GM12865 (cell line): ENCODE measurements around the gene C18orf32.

Source experiments
- DNase-seq: peaks from one replicate; pipeline ENCODE4 v3.0.0; 2010; ENCODE audit warnings: low read depth
- H3K4me3 ChIP-seq: 2 replicates; pipeline ENCODE4 v1.5.1; 2011; ENCODE audit warnings: mild to moderate bottlenecking, low read depth, low read length, control low read depth
- CTCF ChIP-seq: IDR thresholded peaks from 2 replicates; pipeline ENCODE4 v1.5.1; 2011; ENCODE audit warnings: low read length, control low read depth, low read depth, inconsistent platforms; ENCODE audit not compliant: insufficient read depth; ENCODE audit errors: missing control alignments

The C18orf32 gene

GRCh38 chr18:49486953-49487710 is at the start of gene C18orf32:
Gene C18orf32, minus strand, starts transcription at chr18:49487234. Its CDS starts 3,486 bp downstream, at chr18:49483748.
- TF ChIP-seq CTCF, result no peak
- H3K4me3 ChIP-seq, result peak within 1 kb of the TSS; percentile 74
- DNase-seq, result peak; percentile 98

DNA sequence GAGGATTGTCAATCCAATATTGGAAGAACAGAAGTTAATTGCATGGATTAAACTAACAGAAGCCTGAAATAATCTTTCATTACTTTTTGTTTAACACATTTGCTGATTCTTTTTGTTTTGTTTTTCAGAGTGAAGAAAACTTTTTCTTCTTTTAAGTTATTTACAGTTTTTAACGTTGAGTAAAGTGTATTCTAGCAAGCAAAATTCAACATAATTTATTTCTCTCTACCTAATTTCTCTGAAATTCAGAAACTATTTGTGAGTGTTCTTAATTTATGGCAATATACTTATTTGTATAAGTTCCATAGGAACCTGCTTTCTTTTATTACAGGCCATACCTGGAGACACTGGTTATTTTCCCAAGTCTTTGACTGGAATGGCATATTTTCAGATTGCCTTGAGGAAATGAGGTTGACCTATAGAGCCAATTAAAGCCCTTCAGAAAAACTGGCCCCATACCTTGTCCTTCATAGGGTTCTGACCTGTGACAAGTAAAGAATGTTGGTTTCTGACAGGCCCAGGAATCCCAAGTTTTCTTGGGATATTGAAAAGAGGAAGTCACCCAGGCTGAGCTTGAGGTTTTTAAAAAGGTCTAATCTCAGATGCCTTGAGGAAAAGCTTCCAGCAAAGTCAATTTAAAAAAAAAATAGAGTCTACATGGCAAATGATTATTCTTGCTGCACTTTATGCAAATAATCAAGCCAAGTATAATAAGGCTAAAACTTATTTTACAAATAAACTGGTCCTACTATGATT is 48.0 kb upstream of the C18orf32 start:
- no peak overlapping the region for H3K4me3 ChIP-seq
- DNase-seq, result no peak
- no peak for TF ChIP-seq CTCF

- TF ChIP-seq CTCF, result no peak
- peak; percentile 59 for DNase-seq
- peak overlapping the region; percentile 47 for H3K4me3 ChIP-seq
Measured at GRCh38 chr18:49531678-49532153, 44.7 kb upstream of the C18orf32 start.

DNA sequence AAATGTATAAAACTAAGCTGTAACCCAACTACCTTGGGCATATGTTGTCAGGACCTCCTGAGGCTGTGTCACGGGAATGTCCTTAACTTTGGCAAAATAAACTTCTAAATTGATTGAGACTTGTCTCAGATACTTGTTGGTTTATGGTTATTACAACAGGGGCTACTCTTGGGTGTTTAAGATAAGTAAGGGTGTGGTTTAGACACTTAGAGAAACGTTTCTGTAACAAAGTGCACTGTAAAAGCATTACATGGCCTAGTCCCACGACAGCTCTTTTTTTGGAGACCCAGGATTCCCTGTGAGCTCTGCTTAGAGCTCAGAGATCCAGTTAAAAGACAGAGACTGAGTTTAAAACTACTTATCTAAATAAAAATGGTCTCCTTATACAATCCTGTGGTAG is 42.6 kb upstream of the C18orf32 start:
- no peak for DNase-seq
- no peak overlapping the region for H3K4me3 ChIP-seq
- TF ChIP-seq CTCF, result no peak

DNA sequence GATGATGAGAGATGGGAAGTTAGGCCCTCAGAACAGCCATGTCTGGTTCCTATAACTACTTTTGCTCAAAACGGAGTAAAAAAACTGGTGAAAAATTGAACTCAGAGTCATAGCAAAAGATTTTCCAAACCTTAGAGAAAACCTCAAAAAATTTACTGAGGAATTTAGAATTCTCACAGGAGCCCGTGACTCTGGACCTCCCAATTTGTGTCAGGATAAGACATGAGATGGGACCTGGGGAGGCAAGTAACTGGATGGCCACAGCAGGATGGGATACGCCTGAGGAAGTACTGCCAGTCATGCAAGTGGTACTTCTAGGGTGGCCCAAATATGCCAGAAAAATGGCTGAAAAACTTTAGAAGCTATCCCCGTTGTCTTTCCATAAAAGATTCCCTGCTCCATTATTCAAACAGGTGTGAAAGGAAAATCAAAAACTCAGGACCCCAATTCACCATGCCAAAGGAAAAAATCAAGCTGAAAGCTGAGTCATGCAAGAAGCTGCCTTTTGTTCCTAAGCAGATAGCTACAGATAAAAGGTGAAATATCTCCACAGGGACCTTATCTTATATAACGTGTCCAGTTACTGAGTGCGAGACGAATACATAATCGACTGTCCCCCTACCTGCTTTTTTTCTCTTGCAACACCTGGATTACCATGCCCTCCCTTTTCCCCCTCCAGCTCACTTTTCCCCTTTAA is 40.7 kb upstream of the C18orf32 start:
- no peak for TF ChIP-seq CTCF
- H3K4me3 ChIP-seq, result no peak overlapping the region
- DNase-seq, result no peak

GRCh38 chr18:49525981-49526380 is 38.9 kb upstream of the C18orf32 start:
- TF ChIP-seq CTCF, result no peak
- DNase-seq, result no peak
- H3K4me3 ChIP-seq, result no peak overlapping the region
